HG03025 (cell line): ENCODE data around the gene CCDC117.

Experiments used
- ATAC-seq: cut with Tn5 transposase; IDR thresholded peaks from one replicate; pipeline ENCODE4 v1.9.1; 2021; ENCODE audit warnings: mild to moderate bottlenecking, moderate library complexity; ENCODE audit not compliant: unreplicated experiment, low FRiP score

CCDC117 gene

GRCh38 chr22:28768701-28769393, 3.6 kb upstream of the CCDC117 start:
- no peak for ATAC-seq

GRCh38 chr22:28769394-28770085, 3.0 kb upstream of the CCDC117 start:
- ATAC-seq, result no peak

GRCh38 chr22:28771195-28771791, 1.2 kb upstream of the CCDC117 start:
- no peak for ATAC-seq

- ATAC-seq, result peak; percentile 18
Observed at GRCh38 chr22:28773461-28773867, 969 bp downstream of the CCDC117 start.

- no peak for ATAC-seq
Observed at GRCh38 chr22:28774378-28774777, 1.9 kb downstream of the CCDC117 start.

- ATAC-seq, result no peak
Observed at GRCh38 chr22:28779833-28780232, 7.3 kb downstream of the CCDC117 start.

- ATAC-seq, result no peak
Observed at GRCh38 chr22:28780296-28780695, 7.8 kb downstream of the CCDC117 start.

GRCh38 chr22:28783786-28784671, 11.5 kb downstream of the CCDC117 start:
- no peak for ATAC-seq

GRCh38 chr22:28788601-28789000, 16.1 kb downstream of the CCDC117 start:
- no peak for ATAC-seq

- ATAC-seq, result no peak
Observed at GRCh38 chr22:28791124-28791523, 18.6 kb downstream of the CCDC117 start.

GRCh38 chr22:28791841-28792490, 19.5 kb downstream of the CCDC117 start:
- ATAC-seq, result peak; percentile 50

- ATAC-seq, result peak; percentile 21
Observed at GRCh38 chr22:28792491-28793383, 20.2 kb downstream of the CCDC117 start.

GRCh38 chr22:28793976-28794584, 21.6 kb downstream of the CCDC117 start:
- ATAC-seq, result no peak

- no peak for ATAC-seq
Observed at GRCh38 chr22:28795071-28795693, 22.7 kb downstream of the CCDC117 start.

- no peak for ATAC-seq
Observed at GRCh38 chr22:28795932-28796856, 23.7 kb downstream of the CCDC117 start.

- ATAC-seq, result no peak
Observed at GRCh38 chr22:28798810-28799605, 26.5 kb downstream of the CCDC117 start.
